Activated CD4-positive, alpha-beta T cell treated with anti-CD3 and anti-CD28 coated beads, Interleukin-2, Interleukin-4, amounts not matched to agents 100 ng/mL and 50 ng/mL, durations not matched to agents 16 hours and 8 hours (primary cell): ENCODE measurements around the gene JPH2.
"Not testable (repeated sequence)": the region's sequence is repeated elsewhere in the genome, so short reads cannot be mapped to it uniquely, and the experiment has no call there.

Experiments
- DNase-seq: peaks from one replicate; pipeline ENCODE4 v3.0.0-alpha.2; 2020; ENCODE audit warnings: low spot score

Gene JPH2

GRCh38 chr20:44211177-44212039 is 24.4 kb upstream of the JPH2 start:
- DNase-seq = no peak

GRCh38 chr20:44210406-44211176 is 23.6 kb upstream of the JPH2 start, which contains the start of gene OSER1:
OSER1 (minus strand) TSS chr20:44210771; CDS start chr20:44206957, 3,814 bp downstream.
- peak; percentile 98 for DNase-seq

- no peak for DNase-seq
Observed at GRCh38 chr20:44209686-44210405, 22.9 kb upstream of the JPH2 start.

- DNase-seq = no peak
Observed at GRCh38 chr20:44208770-44209169, 21.8 kb upstream of the JPH2 start.

- DNase-seq = no peak
Observed at GRCh38 chr20:44208165-44208564, 21.2 kb upstream of the JPH2 start.

GRCh38 chr20:44207126-44207723 is 20.2 kb upstream of the JPH2 start:
- DNase-seq = no peak

GRCh38 chr20:44206132-44206531 is 19.1 kb upstream of the JPH2 start:
- no peak for DNase-seq

- no peak for DNase-seq
Observed at GRCh38 chr20:44204832-44205215, 17.8 kb upstream of the JPH2 start.

- DNase-seq = no peak
Observed at GRCh38 chr20:44204156-44204831, 17.3 kb upstream of the JPH2 start.

GRCh38 chr20:44203161-44203560 is 16.2 kb upstream of the JPH2 start:
- DNase-seq = no peak

- no peak for DNase-seq
Observed at GRCh38 chr20:44200983-44201382, 14.0 kb upstream of the JPH2 start.

- no peak for DNase-seq
Observed at GRCh38 chr20:44200371-44200770, 13.4 kb upstream of the JPH2 start.

- DNase-seq = no peak
Observed at GRCh38 chr20:44199877-44200276, 12.9 kb upstream of the JPH2 start.

GRCh38 chr20:44198872-44199271 is 11.9 kb upstream of the JPH2 start:
- peak; percentile 71 for DNase-seq

GRCh38 chr20:44196271-44196670 is 9.3 kb upstream of the JPH2 start:
- no peak for DNase-seq

- DNase-seq = no peak
Observed at GRCh38 chr20:44195605-44196004, 8.6 kb upstream of the JPH2 start.

- no peak for DNase-seq
Observed at GRCh38 chr20:44193801-44194200, 6.8 kb upstream of the JPH2 start.

GRCh38 chr20:44191640-44192039 is 4.7 kb upstream of the JPH2 start:
- DNase-seq = not testable (repeated sequence)

GRCh38 chr20:44190197-44190852 is 3.3 kb upstream of the JPH2 start:
- DNase-seq = peak; percentile 63

- DNase-seq = no peak
Observed at GRCh38 chr20:44188752-44189151, 1.8 kb upstream of the JPH2 start.
